Thymus (tissue), 11 donors: ENCODE data around the gene TRPM7. TPM values are rescaled to one million over a fixed set of nuclear protein-coding genes. Genes with fewer than 3 reads are reported as not detected.

ENCODE experiments used
- DNase-seq, 9 donors: peaks; one replicate each; pipeline ENCODE4 v3.0.0-alpha.2; 2013; ENCODE audit warnings: low spot score in 9 of 9, low read depth in 6 of 9, missing footprints in 1 of 9
- H3K27ac ChIP-seq, 2 donors: one replicate each; pipeline ENCODE4 v1.5.1; 2013; ENCODE audit warnings: control low read depth in 1 of 2, low read depth in 1 of 2, low read length in 1 of 2, mild to moderate bottlenecking in 1 of 2, moderate library complexity in 1 of 2
- H3K27me3 ChIP-seq, 2 donors: one replicate each; pipeline ENCODE4 v1.5.1; 2013; ENCODE audit warnings: low read length in 1 of 2; ENCODE audit not compliant: control insufficient read depth in 2 of 2, insufficient read depth in 1 of 2
- H3K36me3 ChIP-seq, 2 donors: one replicate each; pipeline ENCODE4 v1.5.1; 2013; ENCODE audit warnings: low read length in 1 of 2, mild to moderate bottlenecking in 1 of 2, moderate library complexity in 1 of 2; ENCODE audit not compliant: control insufficient read depth in 2 of 2, insufficient read depth in 2 of 2
- H3K4me1 ChIP-seq, 2 donors: one replicate each; pipeline ENCODE4 v1.5.1; 2013; ENCODE audit warnings: low read length in 2 of 2; ENCODE audit not compliant: control insufficient read depth in 2 of 2, insufficient read depth in 2 of 2
- H3K4me3 ChIP-seq, 2 donors: one replicate each; pipeline ENCODE4 v1.5.1; 2013; ENCODE audit warnings: low read length in 2 of 2, control low read depth in 1 of 2, mild to moderate bottlenecking in 1 of 2
- H3K9me3 ChIP-seq, 2 donors: one replicate each; pipeline ENCODE4 v1.5.1; 2013; ENCODE audit warnings: low read length in 1 of 2, mild to moderate bottlenecking in 1 of 2; ENCODE audit not compliant: control insufficient read depth in 2 of 2, insufficient read depth in 1 of 2
- WGBS: extraction: QIAGEN DNeasy Blood & Tissue Kit; methylation state at CpG from one replicate; pipeline ENCODE4 v1.1.7; 2013; 5-methylcytosine and 5-hydroxymethylcytosine counted together
- polyA plus RNA-seq: library from polyadenylated mRNA; stranded (reverse); fragments of 200-250 nt; gene quantifications from one replicate; pipeline ENCODE4 v1.2.3, GENCODE V29; 2013
- total RNA-seq: library from RNA; stranded (reverse); fragments of 120-200 nt; gene quantifications from one replicate; pipeline ENCODE4 v1.2.4, GENCODE V29; 2013
- donor health status: healthy.

The TRPM7 gene
- total and polyA plus RNA-seq, 2 donors, result 15.6 to 31.9 TPM

GRCh38 chr15:50562735-50563640 lies 123.6 kb downstream of the TRPM7 start:
- 81% methylated on average over 4 of the region's 4 CpGs for WGBS
- no peak for DNase-seq
- Histone ChIP-seq H3K36me3 (peaks cover 9 to 28% of the 10 kb centered on the region in 2 donors), H3K9me3 (no peaks in the 10 kb centered on the region), H3K4me1 (no peaks in the 10 kb centered on the region), H3K4me3 (no peak overlapping the region), H3K27ac (no peak overlapping the region), H3K27me3 (no peaks in the 10 kb centered on the region)

- no peaks in the 10 kb centered on the region for H3K4me1 ChIP-seq
- over 99% methylated on average over 2 of the region's 2 CpGs for WGBS
- no peak overlapping the region for H3K27ac ChIP-seq
- no peaks in the 10 kb centered on the region for H3K27me3 ChIP-seq
- H3K36me3 ChIP-seq, result peaks cover 7 to 14% of the 10 kb centered on the region in 2 donors
- H3K9me3 ChIP-seq, result no peaks in the 10 kb centered on the region
- no peak overlapping the region for H3K4me3 ChIP-seq
- no peak for DNase-seq
Observed at GRCh38 chr15:50558012-50558411, 128.6 kb downstream of the TRPM7 start.

GRCh38 chr15:50556642-50557371 lies 129.8 kb downstream of the TRPM7 start:
- 97% methylated on average over 2 of the region's 2 CpGs for WGBS
- Histone ChIP-seq H3K36me3 (peaks cover 0 to 12% of the 10 kb centered on the region in 2 donors), H3K27me3 (no peaks in the 10 kb centered on the region), H3K4me1 (no peaks in the 10 kb centered on the region), H3K4me3 (no peak overlapping the region), H3K27ac (no peak overlapping the region), H3K9me3 (no peaks in the 10 kb centered on the region)
- no peak for DNase-seq

GRCh38 chr15:50552238-50552637 lies 134.4 kb downstream of the TRPM7 start:
- 96% methylated on average over 4 of the region's 4 CpGs for WGBS
- Histone ChIP-seq H3K27me3 (no peaks in the 10 kb centered on the region), H3K9me3 (no peaks in the 10 kb centered on the region), H3K4me3 (no peak overlapping the region), H3K36me3 (peaks cover 0 to 2% of the 10 kb centered on the region in 2 donors), H3K27ac (no peak overlapping the region), H3K4me1 (no peaks in the 10 kb centered on the region)
- no peak for DNase-seq

- WGBS, result 93% methylated on average over 7 of the region's 7 CpGs
- no peak for DNase-seq
- H3K4me3 ChIP-seq, result no peak overlapping the region
- no peaks in the 10 kb centered on the region for H3K9me3 ChIP-seq
- H3K27me3 ChIP-seq, result no peaks in the 10 kb centered on the region
- H3K4me1 ChIP-seq, result no peaks in the 10 kb centered on the region
- no peak overlapping the region for H3K27ac ChIP-seq
- H3K36me3 ChIP-seq, result no peaks in the 10 kb centered on the region
Observed at GRCh38 chr15:50549326-50549725, 137.3 kb downstream of the TRPM7 start.

- DNase-seq, result no peak
- 99% methylated on average over 5 of the region's 5 CpGs for whole genome bisulfite sequencing
- Histone ChIP-seq H3K27me3 (no peaks in the 10 kb centered on the region), H3K9me3 (no peaks in the 10 kb centered on the region), H3K4me3 (no peak within 1 kb of the TSS), H3K4me1 (no peaks in the 10 kb centered on the region), H3K36me3 (no peaks in the 10 kb centered on the region), H3K27ac (no peak within 1 kb of the TSS)
Observed at GRCh38 chr15:50546566-50546965, 140.0 kb downstream of the TRPM7 start, which contains the start of gene USP50. Gene USP50 (minus strand): TSS chr15:50546666. CDS start chr15:50546525, 141 bp downstream.

- Histone ChIP-seq H3K36me3 (no peaks in the 10 kb centered on the region), H3K4me1 (no peaks in the 10 kb centered on the region), H3K4me3 (no peak overlapping the region), H3K27me3 (no peaks in the 10 kb centered on the region), H3K9me3 (no peaks in the 10 kb centered on the region), H3K27ac (no peak overlapping the region)
- no peak for DNase-seq
- WGBS, result 82% methylated on average over 5 of the region's 5 CpGs
Observed at GRCh38 chr15:50544368-50544767, 142.2 kb downstream of the TRPM7 start.

- no peak for DNase-seq
- Histone ChIP-seq H3K4me1 (no peaks in the 10 kb centered on the region), H3K36me3 (no peaks in the 10 kb centered on the region), H3K27me3 (no peaks in the 10 kb centered on the region), H3K9me3 (no peaks in the 10 kb centered on the region), H3K4me3 (no peak overlapping the region), H3K27ac (no peak overlapping the region)
- WGBS, result 95% methylated on average over 3 of the region's 3 CpGs
Observed at GRCh38 chr15:50543556-50543955, 143.0 kb downstream of the TRPM7 start.

GRCh38 chr15:50542887-50543210 lies 143.7 kb downstream of the TRPM7 start:
- H3K4me3 ChIP-seq, result no peak overlapping the region
- no peaks in the 10 kb centered on the region for H3K4me1 ChIP-seq
- H3K36me3 ChIP-seq, result no peaks in the 10 kb centered on the region
- no peak for DNase-seq
- no peaks in the 10 kb centered on the region for H3K27me3 ChIP-seq
- H3K27ac ChIP-seq, result no peak overlapping the region
- H3K9me3 ChIP-seq, result no peaks in the 10 kb centered on the region
- 95% methylated on average over 2 of the region's 2 CpGs for WGBS
